LNCAP (cell line): ENCODE measurements around the gene ALOXE3.

Source experiments
- CTCF ChIP-seq: fragments of 450-650 bp; IDR thresholded peaks from 2 replicates; pipeline ENCODE4 v1.5.1; 2017; ENCODE audit warnings: mild to moderate bottlenecking

ALOXE3 gene

DNA sequence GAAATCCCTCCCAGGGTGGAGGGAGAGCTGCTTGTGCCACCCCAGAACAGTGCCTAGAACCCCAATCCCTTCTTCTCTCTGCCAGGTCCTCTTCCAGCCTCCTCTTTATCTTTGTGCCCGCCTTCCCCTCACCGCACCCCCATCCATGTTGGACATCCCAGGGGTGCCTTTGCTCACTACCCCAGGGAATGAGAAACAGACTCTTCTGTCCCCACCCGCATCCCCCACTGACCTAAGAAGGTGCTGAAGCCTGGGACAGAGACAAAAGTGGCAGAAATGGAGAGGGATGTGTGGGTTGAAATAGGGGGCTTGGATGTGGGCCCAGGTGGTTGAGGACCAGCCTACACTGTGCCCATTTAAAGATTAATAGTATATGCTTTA lies 62.5 kb downstream of the ALOXE3 start:
- TF ChIP-seq CTCF: no peak

- TF ChIP-seq CTCF: no peak
Observed at GRCh38 chr17:8053600-8053999, 64.7 kb downstream of the ALOXE3 start.

- TF ChIP-seq CTCF: no peak
Observed at GRCh38 chr17:8052256-8053252, 65.8 kb downstream of the ALOXE3 start.

DNA sequence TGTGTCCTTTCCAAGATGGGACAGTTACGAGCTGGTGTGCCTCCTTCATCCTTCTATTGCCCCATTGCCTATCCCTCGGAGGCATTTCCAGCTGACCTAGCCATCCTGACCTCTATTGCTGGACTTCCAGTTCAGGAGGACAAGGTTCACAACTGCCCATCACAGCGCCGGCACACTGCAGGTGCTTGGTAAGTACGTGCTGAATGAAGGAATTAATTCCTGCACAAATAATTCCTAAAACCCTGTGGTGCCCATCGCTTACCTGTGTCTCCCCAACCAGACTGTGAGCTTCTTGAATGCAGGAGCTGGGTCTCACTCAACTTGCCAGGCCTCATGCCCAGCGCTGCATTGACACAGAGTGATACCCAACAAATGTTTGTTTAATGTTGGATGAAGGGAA lies 66.5 kb downstream of the ALOXE3 start:
- no peak for TF ChIP-seq CTCF

GRCh38 chr17:8048736-8049135 lies 69.6 kb downstream of the ALOXE3 start:
- no peak for TF ChIP-seq CTCF

- TF ChIP-seq CTCF: no peak
Observed at GRCh38 chr17:8048236-8048635, 70.1 kb downstream of the ALOXE3 start.

- TF ChIP-seq CTCF: no peak
Observed at GRCh38 chr17:8047769-8048110, 70.6 kb downstream of the ALOXE3 start.
